Globus pallidus (tissue), 1 donor: ENCODE measurements around the gene SLC39A11.
A peak's percentile ranks its signal among the peaks of the same experiment; 100 is the strongest.
"Not testable (repeated sequence)": the region's sequence is repeated elsewhere in the genome, so short reads cannot be mapped to it uniquely, and the experiment has no call there.

Experiments
- DNase-seq: peaks from one replicate; pipeline ENCODE4 v3.0.0-alpha.2; 2015; ENCODE audit warnings: low spot score

SLC39A11 gene

DNA sequence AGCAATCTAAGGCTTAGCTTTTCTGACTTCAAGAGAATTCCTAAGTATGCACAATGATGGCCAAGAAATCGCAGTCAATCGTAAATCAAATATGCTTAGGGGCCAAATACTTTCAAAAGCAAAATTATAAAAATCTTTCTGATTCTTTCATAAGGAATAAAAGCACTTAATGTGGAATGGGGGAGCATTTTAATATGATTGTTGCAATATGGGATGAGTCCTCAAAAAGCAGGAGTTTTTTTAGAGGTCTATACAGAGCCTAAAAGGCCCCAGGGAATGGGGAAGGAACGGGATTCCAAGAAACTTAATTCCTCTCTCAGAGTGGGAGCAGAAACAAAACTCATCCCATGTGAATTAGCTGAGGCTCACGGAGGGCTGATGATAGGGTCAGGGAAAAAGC is 14.7 kb upstream of the SLC39A11 start:
- no peak for DNase-seq

DNA sequence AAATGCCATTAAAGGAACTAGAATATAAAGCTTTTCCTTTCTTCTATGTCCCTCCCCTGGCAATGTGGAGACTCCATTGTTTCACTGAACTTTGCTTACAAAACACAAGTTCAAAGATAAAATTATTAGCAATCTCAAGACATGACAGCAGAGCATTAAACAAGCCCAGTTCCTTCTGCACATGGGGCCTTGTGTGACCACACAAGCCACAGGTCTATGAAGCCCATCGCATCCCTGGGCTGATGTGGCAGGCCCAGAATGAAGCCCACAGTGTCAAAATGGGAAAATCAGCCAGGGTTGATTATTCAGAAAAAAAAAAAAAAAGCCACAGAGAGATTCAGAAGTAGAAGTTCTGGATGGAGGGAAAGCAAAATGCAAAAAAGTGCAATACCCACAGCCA is 12.9 kb upstream of the SLC39A11 start:
- no peak for DNase-seq

GRCh38 chr17:73104450-73104849 is 12.0 kb upstream of the SLC39A11 start:
- DNase-seq: no peak

DNA sequence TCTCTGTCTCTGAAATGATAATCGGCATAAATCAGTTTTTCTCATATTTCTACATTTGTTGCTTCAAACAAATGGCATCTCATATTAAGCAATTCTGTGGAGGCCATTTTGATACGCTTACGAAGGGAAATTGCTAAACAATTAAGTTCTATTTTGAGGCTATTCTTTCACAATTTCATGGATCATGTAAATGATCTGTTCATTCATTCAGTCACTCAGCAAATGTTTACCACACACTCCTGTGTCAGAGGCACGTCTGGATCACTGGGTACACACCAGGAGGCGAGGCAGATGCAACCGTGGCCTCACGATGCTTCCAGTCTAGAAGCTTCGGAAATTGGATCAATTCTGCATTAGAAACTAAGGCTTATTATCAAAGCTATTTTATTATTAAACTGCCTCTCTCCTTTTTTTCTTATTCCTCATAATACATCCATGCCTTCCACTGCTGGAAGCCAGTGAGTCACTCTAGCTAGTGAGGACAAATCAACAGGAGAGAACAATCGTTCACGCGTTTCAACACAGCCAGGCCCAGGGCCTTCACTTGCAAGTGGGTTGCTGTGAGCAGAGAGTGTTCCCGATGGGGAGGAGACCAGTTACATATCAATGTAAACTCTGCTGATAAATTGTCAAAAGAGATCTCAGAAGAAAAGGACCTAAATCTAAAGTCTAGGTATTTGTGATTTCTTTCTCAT is 11.3 kb upstream of the SLC39A11 start:
- DNase-seq: no peak

DNA sequence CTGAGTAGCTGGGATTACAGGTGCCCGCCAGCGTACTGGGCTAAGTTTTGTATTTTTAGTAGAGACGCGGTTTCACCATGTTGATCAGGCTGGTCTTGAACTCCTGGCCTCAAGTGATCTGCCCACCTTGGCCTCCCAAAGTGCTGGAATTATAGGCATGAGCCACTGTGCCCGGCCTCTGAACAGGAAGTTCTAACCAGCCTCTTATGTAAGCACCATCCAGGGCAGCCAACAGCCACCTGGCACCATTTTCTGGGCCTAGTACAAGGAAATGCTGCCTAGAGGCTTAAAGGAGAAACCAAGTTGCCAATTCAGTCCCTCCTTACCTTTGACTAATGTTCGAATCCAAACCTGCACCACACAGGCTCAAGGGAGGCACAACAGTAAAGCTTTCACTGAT is 8.5 kb upstream of the SLC39A11 start:
- DNase-seq: no peak

- no peak for DNase-seq
Measured at GRCh38 chr17:73100363-73100762, 7.9 kb upstream of the SLC39A11 start.

GRCh38 chr17:73099511-73099910 is 7.0 kb upstream of the SLC39A11 start:
- no peak for DNase-seq

- DNase-seq: no peak
Measured at GRCh38 chr17:73098919-73099318, 6.4 kb upstream of the SLC39A11 start.

GRCh38 chr17:73097973-73098765 is 5.7 kb upstream of the SLC39A11 start:
- DNase-seq: not testable (repeated sequence)

DNA sequence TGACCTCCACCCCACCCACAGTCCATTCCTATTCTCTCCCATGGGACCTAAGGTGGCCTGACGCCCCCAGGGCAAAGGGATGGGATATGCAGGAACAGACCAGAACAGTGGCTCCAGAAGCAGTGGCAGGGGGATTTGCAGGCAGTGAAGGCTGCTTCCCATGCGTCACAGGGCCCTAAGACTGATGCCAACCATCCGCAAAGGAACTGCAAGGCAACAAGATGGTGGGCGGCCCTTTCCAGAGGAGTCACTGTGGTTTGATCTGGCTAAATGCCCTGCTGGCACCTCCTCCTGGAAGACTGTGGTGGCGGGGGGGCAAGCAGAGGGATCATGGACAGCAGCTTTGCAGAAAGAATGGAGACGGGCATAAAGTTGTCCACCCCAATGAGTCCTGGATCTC is 4.4 kb upstream of the SLC39A11 start:
- no peak for DNase-seq

GRCh38 chr17:73096211-73096610 is 3.7 kb upstream of the SLC39A11 start:
- no peak for DNase-seq

DNA sequence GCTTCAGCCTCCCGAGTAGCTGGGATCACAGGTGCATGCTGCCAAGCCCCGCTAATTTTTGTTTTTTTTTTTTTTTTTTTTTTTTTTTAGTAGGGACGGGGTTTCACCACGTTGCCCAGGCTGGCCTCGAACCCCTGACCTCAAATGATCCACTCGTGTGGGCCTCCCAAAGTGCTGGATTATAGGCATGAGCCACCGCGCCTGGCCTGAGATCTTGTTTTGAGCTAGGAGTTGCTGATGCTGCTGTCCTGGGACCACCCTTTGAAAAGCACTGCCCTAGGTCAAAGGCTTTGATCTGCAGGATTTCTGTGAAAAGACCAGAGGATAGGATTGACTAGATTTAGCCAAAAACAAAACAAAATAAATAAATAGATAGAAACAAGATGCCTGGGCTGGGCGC is 798 bp upstream of the SLC39A11 start:
- no peak for DNase-seq

GRCh38 chr17:73091770-73092522 is 542 bp downstream of the SLC39A11 start:
- DNase-seq: peak; percentile 65

GRCh38 chr17:73091410-73091769 is 1.1 kb downstream of the SLC39A11 start:
- DNase-seq: no peak

DNA sequence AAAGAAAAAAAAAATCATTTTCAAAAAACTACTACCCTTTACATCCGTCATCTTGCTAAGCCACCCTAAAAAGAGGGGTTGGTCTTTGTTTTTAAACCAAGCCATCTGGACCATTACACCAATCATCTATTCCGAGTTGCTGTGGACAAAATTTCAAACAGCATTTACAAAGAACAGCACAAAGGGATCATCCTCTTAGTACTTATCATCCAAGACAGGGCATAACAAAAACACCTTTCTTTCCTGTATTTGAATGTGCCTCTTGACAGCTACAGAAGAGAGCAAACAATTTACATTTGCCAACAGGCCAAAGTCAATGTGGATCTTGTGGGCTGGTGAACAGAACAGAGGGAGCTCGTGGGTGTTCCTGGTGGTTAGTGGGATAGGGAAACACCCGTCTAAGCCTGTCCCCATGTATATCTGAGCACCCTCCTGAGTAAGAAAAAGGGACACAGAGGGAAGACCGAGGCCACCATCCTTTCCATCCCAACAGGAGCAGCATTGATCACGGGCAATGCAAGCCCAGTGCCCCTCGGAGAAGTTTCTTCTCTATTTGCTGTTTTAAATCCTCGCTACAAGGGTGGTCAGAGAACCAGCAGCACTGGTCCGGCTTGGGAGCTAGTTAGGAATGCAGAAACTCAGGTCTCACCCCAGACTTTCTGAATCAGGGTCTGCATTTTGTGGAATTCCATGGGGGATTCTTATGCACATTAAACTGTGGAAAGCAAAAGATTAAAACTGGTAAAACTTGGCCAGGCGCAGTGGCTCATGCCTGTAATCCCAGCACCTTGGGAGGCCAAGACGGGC is 1.9 kb downstream of the SLC39A11 start:
- peak; percentile 71 for DNase-seq

GRCh38 chr17:73089322-73090317 is 2.9 kb downstream of the SLC39A11 start:
- DNase-seq: peak; percentile 98

- DNase-seq: no peak
Measured at GRCh38 chr17:73088561-73088960, 3.9 kb downstream of the SLC39A11 start.

GRCh38 chr17:73083432-73083831 is 9.1 kb downstream of the SLC39A11 start:
- no peak for DNase-seq

DNA sequence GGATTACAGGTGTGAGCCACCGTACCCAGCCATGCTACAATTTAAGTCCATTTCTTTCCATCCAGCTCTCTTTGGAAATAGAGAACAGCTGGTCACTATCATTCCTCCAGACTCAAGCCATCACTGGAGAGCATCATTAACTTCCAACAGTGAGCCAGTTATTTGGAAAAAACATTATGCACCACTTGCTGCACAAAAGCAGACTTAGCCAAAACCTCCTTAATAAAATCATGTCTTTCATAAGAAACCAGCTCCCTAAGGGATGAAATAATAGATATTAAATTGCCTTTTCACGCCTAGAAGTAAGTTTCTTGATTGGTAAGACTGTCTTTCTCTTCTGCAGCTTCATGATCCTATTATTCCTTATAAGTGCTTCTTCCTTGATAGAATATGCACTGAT is 17.9 kb downstream of the SLC39A11 start:
- no peak for DNase-seq

GRCh38 chr17:73072219-73072962 is 20.1 kb downstream of the SLC39A11 start:
- DNase-seq: no peak
